WTC11 (cell line): ENCODE results near the gene KRT86. TPM values are rescaled to one million over a fixed set of nuclear protein-coding genes. Genes with fewer than 3 reads are reported as not detected.

Source experiments
- ATAC-seq: fragments of 200-7000 bp; cut with Tn5 transposase; 2 replicates; pipeline ENCODE4 v1.10.0; 2021; ENCODE audit warnings: mild to moderate bottlenecking, moderate library complexity
- CTCF ChIA-PET: fragments of 300-600 bp; sonication (Branson Sonifier 250); formaldehyde crosslinking; loops from one replicate; lab custom pipeline; 2021; ENCODE audit warnings: antibody characterized with exemption; lab: Charles Lee
- POLR2A ChIA-PET: fragments of 350-600 bp; sonication (Branson Sonifier 250); formaldehyde crosslinking; loops from one replicate; lab custom pipeline; 2021; ENCODE audit warnings: antibody characterized with exemption; lab: Charles Lee
- DNase-seq: peaks from one replicate; pipeline ENCODE4 v3.0.0; 2021; ENCODE audit warnings: low spot score
- H3K27ac Mint-ChIP-seq: 2 replicates; pipeline ENCODE4 v1.8.0; 2021; ENCODE audit warnings: mixed read lengths
- H3K27me3 Mint-ChIP-seq: 2 replicates; pipeline ENCODE4 v1.8.0; 2021; ENCODE audit warnings: low read depth, mild to moderate bottlenecking, moderate library complexity, mixed read lengths
- H3K36me3 Mint-ChIP-seq: 2 replicates; pipeline ENCODE4 v1.8.0; 2021; ENCODE audit warnings: mixed read lengths
- H3K4me1 Mint-ChIP-seq: 2 replicates; pipeline ENCODE4 v1.8.0; 2022; ENCODE audit warnings: mixed read lengths
- H3K4me3 Mint-ChIP-seq: 2 replicates; pipeline ENCODE4 v1.8.0; 2021; ENCODE audit warnings: mild to moderate bottlenecking, moderate library complexity, mixed read lengths
- H3K9me3 Mint-ChIP-seq: 2 replicates; pipeline ENCODE4 v1.8.0; 2021; ENCODE audit warnings: mixed read lengths
- ELF4 ChIP-seq: sonication (generic); formaldehyde crosslinking; IDR thresholded peaks from 2 replicates; pipeline ENCODE4 v1.8.1; 2022; ENCODE audit warnings: low read depth, mild to moderate bottlenecking, moderate library complexity, missing genetic modification reagents
- ETV6 ChIP-seq: sonication (generic); formaldehyde crosslinking; IDR thresholded peaks from 2 replicates; pipeline ENCODE4 v1.8.1; 2022; ENCODE audit warnings: mild to moderate bottlenecking, missing genetic modification reagents
- HMGA2 ChIP-seq: fragments of 250-450 bp; sonication (Bioruptor Pico); IDR thresholded peaks from 2 replicates; pipeline ENCODE4 v1.4.0; 2021; ENCODE audit warnings: mild to moderate bottlenecking, moderate library complexity
- NFATC4 ChIP-seq: fragments of 250-450 bp; sonication (Bioruptor Pico); IDR thresholded peaks from 2 replicates; pipeline ENCODE4 v1.9.0; 2021; ENCODE audit warnings: mild to moderate bottlenecking
- NR1H2 ChIP-seq: sonication (generic); formaldehyde crosslinking; IDR thresholded peaks from 2 replicates; pipeline ENCODE4 v1.9.0; 2021; ENCODE audit warnings: mild to moderate bottlenecking, moderate library complexity, missing genetic modification reagents
- PRRX2 ChIP-seq: fragments of 250-450 bp; sonication (Bioruptor Pico); IDR thresholded peaks from 2 replicates; pipeline ENCODE4 v1.8.0; 2021; ENCODE audit warnings: mild to moderate bottlenecking
- RELA ChIP-seq: sonication (generic); formaldehyde crosslinking; IDR thresholded peaks from 2 replicates; pipeline ENCODE4 v1.8.1; 2022; ENCODE audit warnings: missing genetic modification reagents, mild to moderate bottlenecking, borderline replicate concordance
- RORB ChIP-seq: fragments of 250-450 bp; sonication (Bioruptor Pico); IDR thresholded peaks from 2 replicates; pipeline ENCODE4 v1.9.0; 2021; ENCODE audit warnings: mild to moderate bottlenecking
- SOX15 ChIP-seq: fragments of 250-450 bp; sonication (Bioruptor Pico); IDR thresholded peaks from 2 replicates; pipeline ENCODE4 v1.9.0; 2021; ENCODE audit warnings: mild to moderate bottlenecking
- SP1 ChIP-seq: sonication (generic); formaldehyde crosslinking; conservative IDR thresholded peaks from 2 replicates; pipeline ENCODE4 v1.8.1; 2022; ENCODE audit warnings: missing genetic modification reagents
- ZNF317 ChIP-seq: sonication (generic); formaldehyde crosslinking; IDR thresholded peaks from 2 replicates; pipeline ENCODE4 v1.8.1; 2023; ENCODE audit warnings: low read depth, mild to moderate bottlenecking, moderate library complexity, missing genetic modification reagents, borderline replicate concordance
- ZNF396 ChIP-seq: fragments of 250-450 bp; sonication (Bioruptor Pico); IDR thresholded peaks from 2 replicates; pipeline ENCODE4 v1.8.0; 2021; ENCODE audit warnings: mild to moderate bottlenecking, moderate library complexity, borderline replicate concordance
- total RNA-seq: library from RNA; stranded (reverse); gene quantifications from 3 replicates; pipeline ENCODE4 v1.2.3, GENCODE V29; 2021
- TF ChIP-seq, protein P1 (sequence below): sonication (generic); formaldehyde crosslinking; IDR thresholded peaks from 2 replicates; pipeline ENCODE4 v1.8.1; 2022; ENCODE audit warnings: mild to moderate bottlenecking, missing genetic modification reagents, moderate library complexity, borderline replicate concordance
- TF ChIP-seq, protein P2 (sequence below): sonication (generic); formaldehyde crosslinking; IDR thresholded peaks from 2 replicates; pipeline ENCODE4 v1.8.1; 2023; ENCODE audit warnings: mild to moderate bottlenecking, missing genetic modification reagents, borderline replicate concordance
- TF ChIP-seq, protein P3 (sequence below): sonication (generic); formaldehyde crosslinking; IDR thresholded peaks from 2 replicates; pipeline ENCODE4 v1.8.1; 2022; ENCODE audit warnings: mild to moderate bottlenecking, moderate library complexity, missing genetic modification reagents
- TF ChIP-seq, protein P4 (sequence below): sonication (generic); formaldehyde crosslinking; IDR thresholded peaks from 2 replicates; pipeline ENCODE4 v1.8.1; 2023; ENCODE audit warnings: mild to moderate bottlenecking, missing genetic modification reagents
- TF ChIP-seq, protein P5 (sequence below): fragments of 250-450 bp; sonication (Bioruptor Pico); IDR thresholded peaks from 2 replicates; pipeline ENCODE4 v1.9.0; 2021; ENCODE audit warnings: mild to moderate bottlenecking
- TF ChIP-seq, protein P6 (sequence below): sonication (generic); formaldehyde crosslinking; IDR thresholded peaks from 2 replicates; pipeline ENCODE4 v1.8.1; 2023; ENCODE audit warnings: mild to moderate bottlenecking, missing genetic modification reagents, moderate library complexity
- TF ChIP-seq, protein P7 (sequence below): sonication (generic); formaldehyde crosslinking; IDR thresholded peaks from 2 replicates; pipeline ENCODE4 v1.8.1; 2022; ENCODE audit warnings: missing genetic modification reagents, borderline replicate concordance
- TF ChIP-seq, protein P8 (sequence below): sonication (generic); formaldehyde crosslinking; IDR thresholded peaks from 2 replicates; pipeline ENCODE4 v1.8.1; 2022; ENCODE audit warnings: low read depth, mild to moderate bottlenecking, moderate library complexity, missing genetic modification reagents, borderline replicate concordance

Gene KRT86
- total RNA-seq, 1 experiment from 2014 or later, result 0.11 TPM

DNA sequence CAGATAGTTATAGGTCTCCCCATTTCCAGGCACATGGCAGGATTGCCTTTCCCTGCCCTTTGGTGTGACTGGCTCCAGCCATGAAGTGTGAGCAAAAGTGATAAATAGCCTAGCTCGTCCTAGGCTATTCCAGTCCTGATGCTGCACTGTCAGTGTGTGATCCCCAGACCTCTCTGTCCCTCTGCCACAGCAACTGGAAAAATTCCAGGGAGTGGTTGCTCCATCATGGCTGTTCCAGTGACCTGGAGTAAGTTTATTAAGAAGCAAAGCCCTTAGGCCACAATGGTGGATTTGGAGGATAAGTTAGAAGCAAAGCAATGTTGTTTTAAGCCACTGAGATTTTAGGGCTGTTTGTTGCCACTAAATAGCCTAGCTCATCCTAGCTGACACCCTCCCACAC is 56.6 kb downstream of the KRT86 start:
- TF ChIP-seq, protein P1, sequence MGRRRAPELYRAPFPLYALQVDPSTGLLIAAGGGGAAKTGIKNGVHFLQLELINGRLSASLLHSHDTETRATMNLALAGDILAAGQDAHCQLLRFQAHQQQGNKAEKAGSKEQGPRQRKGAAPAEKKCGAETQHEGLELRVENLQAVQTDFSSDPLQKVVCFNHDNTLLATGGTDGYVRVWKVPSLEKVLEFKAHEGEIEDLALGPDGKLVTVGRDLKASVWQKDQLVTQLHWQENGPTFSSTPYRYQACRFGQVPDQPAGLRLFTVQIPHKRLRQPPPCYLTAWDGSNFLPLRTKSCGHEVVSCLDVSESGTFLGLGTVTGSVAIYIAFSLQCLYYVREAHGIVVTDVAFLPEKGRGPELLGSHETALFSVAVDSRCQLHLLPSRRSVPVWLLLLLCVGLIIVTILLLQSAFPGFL (CRISPR knock-in tag), result no peak
- TF ChIP-seq PRRX2 (CRISPR knock-in tag) (no peak), NR1H2 (CRISPR knock-in tag) (no peak), HMGA2 (no peak), ZNF396 (CRISPR knock-in tag) (no peak), SP1 (CRISPR knock-in tag) (no peak), SOX15 (CRISPR knock-in tag) (no peak)
- TF ChIP-seq, protein P2, sequence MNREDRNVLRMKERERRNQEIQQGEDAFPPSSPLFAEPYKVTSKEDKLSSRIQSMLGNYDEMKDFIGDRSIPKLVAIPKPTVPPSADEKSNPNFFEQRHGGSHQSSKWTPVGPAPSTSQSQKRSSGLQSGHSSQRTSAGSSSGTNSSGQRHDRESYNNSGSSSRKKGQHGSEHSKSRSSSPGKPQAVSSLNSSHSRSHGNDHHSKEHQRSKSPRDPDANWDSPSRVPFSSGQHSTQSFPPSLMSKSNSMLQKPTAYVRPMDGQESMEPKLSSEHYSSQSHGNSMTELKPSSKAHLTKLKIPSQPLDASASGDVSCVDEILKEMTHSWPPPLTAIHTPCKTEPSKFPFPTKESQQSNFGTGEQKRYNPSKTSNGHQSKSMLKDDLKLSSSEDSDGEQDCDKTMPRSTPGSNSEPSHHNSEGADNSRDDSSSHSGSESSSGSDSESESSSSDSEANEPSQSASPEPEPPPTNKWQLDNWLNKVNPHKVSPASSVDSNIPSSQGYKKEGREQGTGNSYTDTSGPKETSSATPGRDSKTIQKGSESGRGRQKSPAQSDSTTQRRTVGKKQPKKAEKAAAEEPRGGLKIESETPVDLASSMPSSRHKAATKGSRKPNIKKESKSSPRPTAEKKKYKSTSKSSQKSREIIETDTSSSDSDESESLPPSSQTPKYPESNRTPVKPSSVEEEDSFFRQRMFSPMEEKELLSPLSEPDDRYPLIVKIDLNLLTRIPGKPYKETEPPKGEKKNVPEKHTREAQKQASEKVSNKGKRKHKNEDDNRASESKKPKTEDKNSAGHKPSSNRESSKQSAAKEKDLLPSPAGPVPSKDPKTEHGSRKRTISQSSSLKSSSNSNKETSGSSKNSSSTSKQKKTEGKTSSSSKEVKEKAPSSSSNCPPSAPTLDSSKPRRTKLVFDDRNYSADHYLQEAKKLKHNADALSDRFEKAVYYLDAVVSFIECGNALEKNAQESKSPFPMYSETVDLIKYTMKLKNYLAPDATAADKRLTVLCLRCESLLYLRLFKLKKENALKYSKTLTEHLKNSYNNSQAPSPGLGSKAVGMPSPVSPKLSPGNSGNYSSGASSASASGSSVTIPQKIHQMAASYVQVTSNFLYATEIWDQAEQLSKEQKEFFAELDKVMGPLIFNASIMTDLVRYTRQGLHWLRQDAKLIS (CRISPR knock-in tag), result no peak
- Mint-ChIP-seq H3K4me1 (peaks cover 11% of the 10 kb centered on the region), H3K9me3 (no peaks in the 10 kb centered on the region), H3K27me3 (no peaks in the 10 kb centered on the region; the same call in 1 of the 2 replicates), H3K36me3 (no peaks in the 10 kb centered on the region), H3K4me3 (no peak overlapping the region), H3K27ac (no peak overlapping the region)
- ChIA-PET POLR2A (no interaction called here), CTCF (interaction anchor here (1.0 to 1.6 kb wide), 5 partner anchors 12 to 175 kb away, joined by 3 to 6 read pairs (median 3); no protein-coding TSS in a partner anchor)
- no peak for ATAC-seq
- DNase-seq, result no peak

DNA sequence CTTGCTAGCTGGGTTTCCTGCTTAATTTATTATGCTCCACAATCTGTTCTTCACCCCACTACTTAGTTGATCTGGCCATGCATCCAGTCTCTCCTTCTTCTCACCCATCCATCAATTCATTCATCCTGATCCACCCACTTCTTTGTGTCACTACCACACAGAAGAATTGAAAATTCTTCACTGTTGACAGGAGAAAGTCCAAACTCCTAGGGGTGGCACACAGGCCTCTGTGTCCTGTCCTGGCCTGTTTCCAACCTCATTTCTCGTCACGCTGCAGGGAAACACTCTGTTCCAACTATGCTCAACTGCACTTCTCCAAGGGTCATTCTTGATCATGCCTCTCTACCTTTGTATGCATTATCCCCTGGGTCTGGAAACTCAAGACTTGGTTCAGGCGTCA is 57.4 kb downstream of the KRT86 start:
- H3K9me3 Mint-ChIP-seq, result no peaks in the 10 kb centered on the region; the same call in 1 of the 2 replicates
- ChIA-PET POLR2A (no interaction called here), CTCF (interaction anchor here (0.8 to 1.6 kb wide), 4 partner anchors 12 to 119 kb away, joined by 3 to 6 read pairs (median 4); no protein-coding TSS in a partner anchor)
- H3K4me1 Mint-ChIP-seq, result peaks cover 11% of the 10 kb centered on the region
- no peak overlapping the region for H3K4me3 Mint-ChIP-seq
- H3K36me3 Mint-ChIP-seq, result no peaks in the 10 kb centered on the region
- no peak overlapping the region for H3K27ac Mint-ChIP-seq
- no peaks in the 10 kb centered on the region; the same call in 1 of the 2 replicates for H3K27me3 Mint-ChIP-seq
- DNase-seq, result no peak
- ATAC-seq, result no peak
- TF ChIP-seq, protein P3, sequence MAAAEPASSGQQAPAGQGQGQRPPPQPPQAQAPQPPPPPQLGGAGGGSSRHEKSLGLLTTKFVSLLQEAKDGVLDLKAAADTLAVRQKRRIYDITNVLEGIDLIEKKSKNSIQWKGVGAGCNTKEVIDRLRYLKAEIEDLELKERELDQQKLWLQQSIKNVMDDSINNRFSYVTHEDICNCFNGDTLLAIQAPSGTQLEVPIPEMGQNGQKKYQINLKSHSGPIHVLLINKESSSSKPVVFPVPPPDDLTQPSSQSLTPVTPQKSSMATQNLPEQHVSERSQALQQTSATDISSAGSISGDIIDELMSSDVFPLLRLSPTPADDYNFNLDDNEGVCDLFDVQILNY, result no peak
- TF ChIP-seq, protein P4, sequence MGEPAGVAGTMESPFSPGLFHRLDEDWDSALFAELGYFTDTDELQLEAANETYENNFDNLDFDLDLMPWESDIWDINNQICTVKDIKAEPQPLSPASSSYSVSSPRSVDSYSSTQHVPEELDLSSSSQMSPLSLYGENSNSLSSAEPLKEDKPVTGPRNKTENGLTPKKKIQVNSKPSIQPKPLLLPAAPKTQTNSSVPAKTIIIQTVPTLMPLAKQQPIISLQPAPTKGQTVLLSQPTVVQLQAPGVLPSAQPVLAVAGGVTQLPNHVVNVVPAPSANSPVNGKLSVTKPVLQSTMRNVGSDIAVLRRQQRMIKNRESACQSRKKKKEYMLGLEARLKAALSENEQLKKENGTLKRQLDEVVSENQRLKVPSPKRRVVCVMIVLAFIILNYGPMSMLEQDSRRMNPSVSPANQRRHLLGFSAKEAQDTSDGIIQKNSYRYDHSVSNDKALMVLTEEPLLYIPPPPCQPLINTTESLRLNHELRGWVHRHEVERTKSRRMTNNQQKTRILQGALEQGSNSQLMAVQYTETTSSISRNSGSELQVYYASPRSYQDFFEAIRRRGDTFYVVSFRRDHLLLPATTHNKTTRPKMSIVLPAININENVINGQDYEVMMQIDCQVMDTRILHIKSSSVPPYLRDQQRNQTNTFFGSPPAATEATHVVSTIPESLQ (CRISPR knock-in tag), result no peak
- no peak for TF ChIP-seq RELA (CRISPR knock-in tag)
- TF ChIP-seq ZNF396 (CRISPR knock-in tag), result no peak
- TF ChIP-seq, protein P5, sequence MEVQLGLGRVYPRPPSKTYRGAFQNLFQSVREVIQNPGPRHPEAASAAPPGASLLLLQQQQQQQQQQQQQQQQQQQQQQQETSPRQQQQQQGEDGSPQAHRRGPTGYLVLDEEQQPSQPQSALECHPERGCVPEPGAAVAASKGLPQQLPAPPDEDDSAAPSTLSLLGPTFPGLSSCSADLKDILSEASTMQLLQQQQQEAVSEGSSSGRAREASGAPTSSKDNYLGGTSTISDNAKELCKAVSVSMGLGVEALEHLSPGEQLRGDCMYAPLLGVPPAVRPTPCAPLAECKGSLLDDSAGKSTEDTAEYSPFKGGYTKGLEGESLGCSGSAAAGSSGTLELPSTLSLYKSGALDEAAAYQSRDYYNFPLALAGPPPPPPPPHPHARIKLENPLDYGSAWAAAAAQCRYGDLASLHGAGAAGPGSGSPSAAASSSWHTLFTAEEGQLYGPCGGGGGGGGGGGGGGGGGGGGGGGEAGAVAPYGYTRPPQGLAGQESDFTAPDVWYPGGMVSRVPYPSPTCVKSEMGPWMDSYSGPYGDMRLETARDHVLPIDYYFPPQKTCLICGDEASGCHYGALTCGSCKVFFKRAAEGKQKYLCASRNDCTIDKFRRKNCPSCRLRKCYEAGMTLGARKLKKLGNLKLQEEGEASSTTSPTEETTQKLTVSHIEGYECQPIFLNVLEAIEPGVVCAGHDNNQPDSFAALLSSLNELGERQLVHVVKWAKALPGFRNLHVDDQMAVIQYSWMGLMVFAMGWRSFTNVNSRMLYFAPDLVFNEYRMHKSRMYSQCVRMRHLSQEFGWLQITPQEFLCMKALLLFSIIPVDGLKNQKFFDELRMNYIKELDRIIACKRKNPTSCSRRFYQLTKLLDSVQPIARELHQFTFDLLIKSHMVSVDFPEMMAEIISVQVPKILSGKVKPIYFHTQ (CRISPR knock-in tag), result no peak
- no peak for TF ChIP-seq RORB (CRISPR knock-in tag)
- TF ChIP-seq ETV6 (CRISPR knock-in tag), result no peak
- TF ChIP-seq ZNF317, result no peak
- TF ChIP-seq, protein P6, sequence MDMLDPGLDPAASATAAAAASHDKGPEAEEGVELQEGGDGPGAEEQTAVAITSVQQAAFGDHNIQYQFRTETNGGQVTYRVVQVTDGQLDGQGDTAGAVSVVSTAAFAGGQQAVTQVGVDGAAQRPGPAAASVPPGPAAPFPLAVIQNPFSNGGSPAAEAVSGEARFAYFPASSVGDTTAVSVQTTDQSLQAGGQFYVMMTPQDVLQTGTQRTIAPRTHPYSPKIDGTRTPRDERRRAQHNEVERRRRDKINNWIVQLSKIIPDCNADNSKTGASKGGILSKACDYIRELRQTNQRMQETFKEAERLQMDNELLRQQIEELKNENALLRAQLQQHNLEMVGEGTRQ, result no peak
- TF ChIP-seq NFATC4 (CRISPR knock-in tag), result no peak
- TF ChIP-seq, protein P7, sequence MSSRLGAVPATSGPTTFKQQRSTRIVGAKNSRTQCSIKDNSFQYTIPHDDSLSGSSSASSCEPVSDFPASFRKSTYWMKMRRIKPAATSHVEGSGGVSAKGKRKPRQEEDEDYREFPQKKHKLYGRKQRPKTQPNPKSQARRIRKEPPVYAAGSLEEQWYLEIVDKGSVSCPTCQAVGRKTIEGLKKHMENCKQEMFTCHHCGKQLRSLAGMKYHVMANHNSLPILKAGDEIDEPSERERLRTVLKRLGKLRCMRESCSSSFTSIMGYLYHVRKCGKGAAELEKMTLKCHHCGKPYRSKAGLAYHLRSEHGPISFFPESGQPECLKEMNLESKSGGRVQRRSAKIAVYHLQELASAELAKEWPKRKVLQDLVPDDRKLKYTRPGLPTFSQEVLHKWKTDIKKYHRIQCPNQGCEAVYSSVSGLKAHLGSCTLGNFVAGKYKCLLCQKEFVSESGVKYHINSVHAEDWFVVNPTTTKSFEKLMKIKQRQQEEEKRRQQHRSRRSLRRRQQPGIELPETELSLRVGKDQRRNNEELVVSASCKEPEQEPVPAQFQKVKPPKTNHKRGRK, result no peak
- TF ChIP-seq, protein P8, sequence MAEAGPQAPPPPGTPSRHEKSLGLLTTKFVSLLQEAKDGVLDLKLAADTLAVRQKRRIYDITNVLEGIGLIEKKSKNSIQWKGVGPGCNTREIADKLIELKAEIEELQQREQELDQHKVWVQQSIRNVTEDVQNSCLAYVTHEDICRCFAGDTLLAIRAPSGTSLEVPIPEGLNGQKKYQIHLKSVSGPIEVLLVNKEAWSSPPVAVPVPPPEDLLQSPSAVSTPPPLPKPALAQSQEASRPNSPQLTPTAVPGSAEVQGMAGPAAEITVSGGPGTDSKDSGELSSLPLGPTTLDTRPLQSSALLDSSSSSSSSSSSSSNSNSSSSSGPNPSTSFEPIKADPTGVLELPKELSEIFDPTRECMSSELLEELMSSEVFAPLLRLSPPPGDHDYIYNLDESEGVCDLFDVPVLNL (CRISPR knock-in tag), result no peak
- TF ChIP-seq ELF4 (CRISPR knock-in tag), result no peak
